Left lung (tissue), 10 donors: ENCODE data around the gene GNG2. TPM values are rescaled to one million over a fixed set of nuclear protein-coding genes. Genes with fewer than 3 reads are reported as not detected.

ENCODE experiments used
- ATAC-seq: fragments of 200-7000 bp; cut with Tn5 transposase; one replicate; pipeline ENCODE4 v1.9.1; 2020; ENCODE audit warnings: moderate library complexity
- DNase-seq, 4 donors: peaks; one replicate each; pipeline ENCODE4 v3.0.0-alpha.2; 2013 to 2020
- H3K27ac ChIP-seq, 2 donors: fragments of 200-600 bp; sonication (generic) in 1 of 2; one replicate each; pipeline versions ENCODE4 v1.5.0 to v1.8.0; 2020 to 2021
- H3K27me3 ChIP-seq, 2 donors: fragments of 200-600 bp; sonication (generic) in 1 of 2; one replicate each; pipeline versions ENCODE4 v1.5.0 to v1.8.0; 2020 to 2021
- H3K36me3 ChIP-seq, 2 donors: fragments of 200-600 bp; sonication (generic) in 1 of 2; one replicate each; pipeline versions ENCODE4 v1.5.0 to v1.8.0; 2020 to 2021
- H3K4me1 ChIP-seq, 2 donors: fragments of 200-600 bp; one replicate each; pipeline ENCODE4 v1.8.0; 2021
- H3K4me3 ChIP-seq, 2 donors: fragments of 200-600 bp; sonication (generic) in 1 of 2; one replicate each; pipeline versions ENCODE4 v1.5.0 to v1.8.0; 2020 to 2021; ENCODE audit warnings: mild to moderate bottlenecking in 1 of 2
- H3K9me3 ChIP-seq, 2 donors: fragments of 200-600 bp; sonication (generic) in 1 of 2; one replicate each; pipeline versions ENCODE4 v1.5.0 to v1.8.0; 2020 to 2021
- intact Hi-C, 2 donors: fragments of 100-400 bp; cut with DNase I; formaldehyde crosslinking; loops; one replicate each; pipeline versions ENCODE4 v1.11.2 to v1.14.2; 2022
- polyA plus RNA-seq, 6 donors: library from polyadenylated mRNA; unstranded; fragments of 120-200 nt; gene quantifications; one replicate each; pipeline ENCODE4 v1.2.1, GENCODE V29; 2013; ENCODE audit not compliant: insufficient read length in 6 of 6
- total RNA-seq, 2 donors: library from RNA; stranded (reverse); fragmentation: NEBNext Ultra II Directional; extraction: Animal tissue kit (Norgen Biotek cat#: 25700); gene quantifications; one replicate each; pipeline ENCODE4 v1.2.1, GENCODE V29; 2021
- TF ChIP-seq, protein P1 (sequence below), 2 donors: fragments of 200-600 bp; sonication (generic) in 1 of 2; IDR thresholded peaks; one replicate each; pipeline versions ENCODE4 v1.5.0 to v1.8.0; 2021; ENCODE audit warnings: antibody characterized with exemption in 2 of 2
- donor health status: DM: no; HTN: yes; CAD: no.
- donor health status: DM: no; HTN: no; CAD: no.

The GNG2 gene
- total and polyA plus RNA-seq, 8 donors, result 24.3 to 101 (median 84.7) TPM

DNA sequence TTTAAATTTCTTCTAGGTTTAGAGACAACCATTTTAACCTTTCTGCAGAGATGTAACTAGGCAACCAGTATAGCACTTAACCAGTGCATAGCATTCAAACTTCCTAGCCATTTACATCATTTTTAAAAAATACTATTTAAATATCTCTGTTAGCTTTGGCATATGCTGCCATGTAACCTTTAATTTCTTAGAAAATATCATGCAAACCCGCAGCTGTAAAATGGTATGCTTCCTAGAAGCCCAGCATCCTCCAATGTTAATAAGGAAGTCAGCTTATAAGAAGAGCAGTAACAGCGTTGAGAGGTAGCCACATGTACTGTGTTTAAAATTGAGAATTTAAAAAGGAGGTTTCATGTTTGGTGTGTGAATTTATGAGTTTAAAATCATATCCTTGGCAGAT, 22.8 kb downstream of the GNG2 start:
- Histone ChIP-seq H3K4me3 (no peak overlapping the region), H3K36me3 (no peaks in the 10 kb centered on the region), H3K9me3 (no peaks in the 10 kb centered on the region), H3K27ac (peak overlapping the region in 1 of 2 donors; percentile 80), H3K27me3 (no peaks in the 10 kb centered on the region), H3K4me1 (peaks cover 0 to 47% of the 10 kb centered on the region in 2 donors)
- TF ChIP-seq, protein P1, sequence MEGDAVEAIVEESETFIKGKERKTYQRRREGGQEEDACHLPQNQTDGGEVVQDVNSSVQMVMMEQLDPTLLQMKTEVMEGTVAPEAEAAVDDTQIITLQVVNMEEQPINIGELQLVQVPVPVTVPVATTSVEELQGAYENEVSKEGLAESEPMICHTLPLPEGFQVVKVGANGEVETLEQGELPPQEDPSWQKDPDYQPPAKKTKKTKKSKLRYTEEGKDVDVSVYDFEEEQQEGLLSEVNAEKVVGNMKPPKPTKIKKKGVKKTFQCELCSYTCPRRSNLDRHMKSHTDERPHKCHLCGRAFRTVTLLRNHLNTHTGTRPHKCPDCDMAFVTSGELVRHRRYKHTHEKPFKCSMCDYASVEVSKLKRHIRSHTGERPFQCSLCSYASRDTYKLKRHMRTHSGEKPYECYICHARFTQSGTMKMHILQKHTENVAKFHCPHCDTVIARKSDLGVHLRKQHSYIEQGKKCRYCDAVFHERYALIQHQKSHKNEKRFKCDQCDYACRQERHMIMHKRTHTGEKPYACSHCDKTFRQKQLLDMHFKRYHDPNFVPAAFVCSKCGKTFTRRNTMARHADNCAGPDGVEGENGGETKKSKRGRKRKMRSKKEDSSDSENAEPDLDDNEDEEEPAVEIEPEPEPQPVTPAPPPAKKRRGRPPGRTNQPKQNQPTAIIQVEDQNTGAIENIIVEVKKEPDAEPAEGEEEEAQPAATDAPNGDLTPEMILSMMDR (IDR thresholded peaks at IDR 0.05), result no peak
- ATAC-seq, result no peak
- intact Hi-C loops, result no loop called here
- DNase-seq, result no peak

DNA sequence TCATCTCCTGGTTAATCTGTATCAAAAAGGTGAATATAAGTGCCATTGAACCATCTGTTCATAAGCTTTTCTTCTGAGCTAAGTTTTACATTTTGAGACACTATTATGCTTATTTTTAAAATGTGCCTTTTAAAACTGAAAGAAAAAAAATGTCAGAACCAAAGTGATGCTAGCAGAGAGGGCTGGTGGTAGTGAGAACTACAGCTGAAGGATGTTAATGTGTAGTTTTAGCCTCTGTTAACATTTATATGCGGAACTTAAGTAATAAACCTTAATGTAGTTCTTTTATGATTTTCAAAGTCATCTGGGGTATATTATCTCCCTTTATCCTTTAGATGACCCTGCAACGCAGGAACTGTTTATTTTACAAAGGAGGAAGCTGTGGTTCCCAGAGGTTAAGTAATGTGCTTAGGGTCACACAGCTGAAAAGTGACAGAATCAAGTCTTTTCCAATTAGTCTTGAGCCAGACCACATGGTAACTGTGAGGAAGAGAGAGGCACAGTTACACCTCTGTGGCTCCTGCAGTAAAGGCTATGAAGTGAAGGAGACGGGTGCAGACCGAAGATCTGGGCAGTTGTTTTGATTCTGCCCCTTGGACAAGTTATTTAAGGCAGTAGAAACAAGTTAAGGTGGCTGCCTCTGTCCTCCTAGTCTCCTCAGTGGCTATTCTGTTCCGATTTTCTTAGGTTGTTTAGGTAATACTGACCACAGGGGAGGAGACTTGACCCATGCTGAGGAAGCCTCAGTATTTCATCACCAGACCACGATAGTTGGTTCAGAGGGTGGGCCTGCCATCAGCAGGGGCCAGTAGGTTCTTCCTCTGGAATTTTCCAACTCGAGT, 23.9 kb downstream of the GNG2 start:
- Histone ChIP-seq H3K9me3 (no peaks in the 10 kb centered on the region), H3K4me3 (no peak overlapping the region), H3K4me1 (peaks cover 0 to 47% of the 10 kb centered on the region in 2 donors), H3K36me3 (no peaks in the 10 kb centered on the region), H3K27ac (peak overlapping the region in 1 of 2 donors; percentile 80), H3K27me3 (no peaks in the 10 kb centered on the region)
- intact Hi-C loops, result no loop called here
- ATAC-seq (peak; percentile 75), DNase-seq (peak in 1 of 4 donors; percentile 47)
- TF ChIP-seq, protein P1 (IDR thresholded peaks at IDR 0.05), result no peak

DNA sequence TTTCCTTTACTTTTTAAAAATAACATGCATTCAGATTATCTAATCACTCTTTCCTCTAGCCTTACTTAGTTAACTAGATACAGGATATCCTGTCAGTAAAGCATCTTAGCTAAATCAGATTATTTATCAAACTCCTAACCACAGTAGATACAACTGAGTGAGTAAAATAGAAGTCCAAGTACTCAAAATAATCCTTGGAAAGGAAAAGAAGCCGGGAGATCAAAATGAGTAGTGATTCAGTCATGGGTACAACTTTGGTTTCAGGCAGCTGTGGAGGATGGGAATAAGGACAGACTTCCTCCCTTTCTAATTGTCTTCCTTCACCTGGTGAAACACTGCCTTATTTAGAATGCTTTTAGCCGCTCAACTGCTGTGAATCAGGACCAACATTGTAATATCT, 29.4 kb downstream of the GNG2 start:
- no peak for ATAC-seq
- peaks cover 0 to 11% of the 10 kb centered on the region in 2 donors for H3K4me1 ChIP-seq

DNA sequence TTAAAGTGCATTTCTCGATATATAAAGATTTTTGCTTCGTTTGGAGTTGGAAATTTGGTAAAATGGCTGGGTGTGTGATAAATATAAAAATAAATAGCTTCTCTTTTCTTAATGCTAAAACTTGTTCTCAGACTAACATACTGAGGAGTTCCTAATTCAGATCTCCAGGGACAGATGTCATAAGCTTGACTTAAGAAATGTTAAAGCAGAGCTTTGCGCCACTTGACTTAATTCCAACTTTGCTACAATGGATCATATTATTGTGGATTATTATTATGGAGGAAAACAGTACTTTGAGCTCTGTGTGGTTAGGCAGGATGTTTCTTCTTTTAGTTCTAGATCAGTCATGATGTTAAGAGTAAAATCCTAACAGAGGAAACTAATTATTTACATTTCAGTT, 33.8 kb downstream of the GNG2 start:
- TF ChIP-seq, protein P1 (IDR thresholded peaks at IDR 0.05), result no peak
- Histone ChIP-seq H3K4me1 (peaks cover 0 to 4% of the 10 kb centered on the region in 2 donors), H3K4me3 (no peak overlapping the region), H3K9me3 (no peaks in the 10 kb centered on the region), H3K27me3 (no peaks in the 10 kb centered on the region), H3K27ac (no peak overlapping the region), H3K36me3 (no peaks in the 10 kb centered on the region)
- DNase-seq (no peak), ATAC-seq (no peak)
- intact Hi-C loops, result no loop called here

More for the DNA sequence above, 29.4 kb downstream of the GNG2 start:
- Histone ChIP-seq H3K27ac (no peak overlapping the region), H3K36me3 (no peaks in the 10 kb centered on the region), H3K27me3 (no peaks in the 10 kb centered on the region), H3K4me3 (no peak overlapping the region), H3K9me3 (no peaks in the 10 kb centered on the region)
- TF ChIP-seq, protein P1 (IDR thresholded peaks at IDR 0.05), result no peak
- intact Hi-C loops, result no loop called here
- no peak for DNase-seq

DNA sequence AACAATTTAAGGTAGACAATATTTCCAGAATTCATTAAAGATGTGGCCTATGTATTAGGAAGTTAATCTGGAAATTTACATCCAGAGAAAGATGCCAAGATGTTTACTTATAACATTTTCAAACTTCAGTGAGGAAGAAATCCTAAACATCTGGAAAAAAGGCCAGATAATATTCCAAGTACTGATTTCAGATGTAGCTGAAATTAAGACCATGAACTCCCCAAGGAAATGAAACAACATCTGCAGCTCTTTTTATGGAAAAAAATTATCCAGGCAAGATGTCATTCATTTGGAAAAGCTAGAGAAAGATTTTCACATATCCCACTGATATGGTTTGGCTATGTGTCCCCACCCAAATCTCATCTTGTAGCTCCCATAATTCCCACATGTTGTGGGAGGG, 35.0 kb downstream of the GNG2 start:
- DNase-seq (no peak), ATAC-seq (no peak)
- Histone ChIP-seq H3K36me3 (no peaks in the 10 kb centered on the region), H3K27ac (no peak overlapping the region), H3K4me1 (no peaks in the 10 kb centered on the region), H3K9me3 (no peaks in the 10 kb centered on the region), H3K27me3 (no peaks in the 10 kb centered on the region), H3K4me3 (no peak overlapping the region)
- TF ChIP-seq, protein P1 (IDR thresholded peaks at IDR 0.05), result no peak
- intact Hi-C loops, result no loop called here
